ENCODE measurements around the gene ACOD1. TPM values are rescaled to one million over a fixed set of nuclear protein-coding genes. Genes with fewer than 3 reads are reported as not detected.
"Not testable (repeated sequence)": the region's sequence is repeated elsewhere in the genome, so short reads cannot be mapped to it uniquely, and the experiment has no call there.

The ACOD1 gene
- polyA plus RNA-seq (2013, experiment 1 of 2) = not detected
- polyA plus RNA-seq (2013, experiment 2 of 2) = not detected

DNA sequence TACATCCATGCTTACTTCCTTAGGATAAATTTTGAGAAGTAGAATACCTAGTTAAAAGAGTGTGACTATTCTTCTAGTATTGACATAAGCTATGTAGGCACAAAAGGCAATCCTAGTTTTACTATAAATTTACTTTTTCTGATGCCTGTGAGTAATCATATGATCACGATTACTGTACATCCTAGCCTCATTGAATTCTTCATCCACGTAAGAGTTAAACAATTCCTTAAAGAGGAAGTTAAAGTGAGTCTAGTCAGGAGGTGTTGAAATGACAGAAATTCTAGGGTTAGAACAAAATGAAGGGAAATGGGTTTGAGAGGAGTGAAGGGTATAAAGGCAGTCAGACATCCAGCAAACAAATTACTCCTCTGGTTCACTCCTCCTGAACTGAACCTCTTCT is at the start of gene ACOD1:
TSS of gene ACOD1 (plus strand) at position 363 of the 400 bp plus-strand sequence. CDS start 48 bp downstream, outside the sequence.
- Histone ChIP-seq H3K27ac (ENCODE audit: low read depth, low read length, severe bottlenecking) (no peak within 1 kb of the TSS), H3K9me3 (ENCODE audit: control insufficient read depth, low read length) (no peaks in the 10 kb centered on the region), H3K4me3 (ENCODE audit: extremely low read depth, insufficient read depth, low read length, poor library complexity, severe bottlenecking) (no peak within 1 kb of the TSS), H3K36me3 (ENCODE audit: control insufficient read depth, insufficient read depth, low read length) (no peaks in the 10 kb centered on the region), H3K4me1 (ENCODE audit: control insufficient read depth, insufficient read depth, low read length, poor library complexity, severe bottlenecking) (no peaks in the 10 kb centered on the region)
- 100% methylated on average over 1 of the region's 2 CpGs; no CpG with 5 or more reads in 1 of the 2 experiments for WGBS, 2 experiments (ENCODE audit: insufficient coverage in 2 of 2)

DNA sequence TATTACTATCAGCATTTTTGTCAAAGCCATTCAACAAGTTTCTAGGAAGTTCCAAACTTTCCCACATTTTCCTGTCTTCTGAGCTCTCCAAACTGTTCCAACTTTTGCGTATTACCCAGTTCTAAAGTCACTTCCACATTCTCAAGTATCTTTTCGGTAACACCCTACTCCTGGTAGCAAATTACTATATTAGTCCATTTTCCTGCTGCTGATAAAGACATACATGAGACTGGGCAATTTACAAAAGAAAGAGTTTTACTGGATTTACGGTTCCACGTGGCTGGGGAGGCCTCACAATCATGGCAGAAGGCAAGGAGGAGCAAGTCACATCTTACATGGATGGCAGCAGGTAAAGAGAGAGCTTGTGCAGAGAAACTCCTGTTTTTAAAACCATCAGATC is 49.2 kb upstream of the ACOD1 start:
- not testable (repeated sequence) for H3K27ac ChIP-seq (ENCODE audit: low read depth, low read length, severe bottlenecking)

DNA sequence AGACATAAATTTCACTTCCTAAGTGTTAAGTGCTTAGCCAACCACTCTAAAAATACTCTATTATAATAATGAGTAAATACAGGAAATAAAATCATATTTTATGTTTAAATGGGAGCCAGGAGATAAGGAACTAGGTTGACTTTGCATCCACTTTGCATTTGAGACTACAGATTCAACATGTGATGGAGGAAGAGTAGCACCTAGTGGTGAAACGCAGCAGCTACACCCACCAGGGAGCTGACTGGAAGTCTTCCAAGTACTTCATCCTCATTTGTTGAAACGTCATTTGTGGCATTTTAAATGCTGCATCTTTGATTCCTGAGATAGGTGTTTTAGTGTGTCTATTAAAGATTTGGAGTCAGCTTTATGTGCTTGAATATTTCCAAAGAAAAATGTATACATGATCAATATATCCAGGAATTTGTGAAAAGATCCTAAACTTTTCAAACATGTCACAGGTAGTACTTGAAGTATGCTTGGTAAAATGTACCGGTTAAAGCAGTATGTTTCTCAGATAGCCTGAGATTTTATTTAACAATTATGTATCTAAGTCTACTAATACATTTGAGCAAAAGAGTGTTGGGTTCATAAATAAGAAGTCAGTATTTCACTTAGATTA is 44.7 kb upstream of the ACOD1 start:
- H3K4me1 ChIP-seq (ENCODE audit: control insufficient read depth, insufficient read depth, low read length, poor library complexity, severe bottlenecking) = no peaks in the 10 kb centered on the region
- peaks cover 6% of the 10 kb centered on the region for H3K9me3 ChIP-seq (ENCODE audit: control insufficient read depth, low read length)
- 0% methylated on average over 1 of the region's 3 CpGs; no CpG with 5 or more reads in 1 of the 2 experiments for WGBS, 2 experiments (ENCODE audit: insufficient coverage in 2 of 2)
- H3K4me3 ChIP-seq (ENCODE audit: extremely low read depth, insufficient read depth, low read length, poor library complexity, severe bottlenecking) = no peak overlapping the region
- H3K36me3 ChIP-seq (ENCODE audit: control insufficient read depth, insufficient read depth, low read length) = no peaks in the 10 kb centered on the region
- H3K27ac ChIP-seq (ENCODE audit: low read depth, low read length, severe bottlenecking) = no peak overlapping the region

More for the DNA sequence above, 49.2 kb upstream of the ACOD1 start:
- peaks cover 16% of the 10 kb centered on the region for H3K9me3 ChIP-seq (ENCODE audit: control insufficient read depth, low read length)
- H3K4me3 ChIP-seq (ENCODE audit: extremely low read depth, insufficient read depth, low read length, poor library complexity, severe bottlenecking); H3K4me1 ChIP-seq (ENCODE audit: control insufficient read depth, insufficient read depth, low read length, poor library complexity, severe bottlenecking); H3K36me3 ChIP-seq (ENCODE audit: control insufficient read depth, insufficient read depth, low read length): not testable (repeated sequence)
- 78 to 80% methylated on average over 4 of the region's 4 CpGs for WGBS, 2 experiments (ENCODE audit: insufficient coverage in 2 of 2)

DNA sequence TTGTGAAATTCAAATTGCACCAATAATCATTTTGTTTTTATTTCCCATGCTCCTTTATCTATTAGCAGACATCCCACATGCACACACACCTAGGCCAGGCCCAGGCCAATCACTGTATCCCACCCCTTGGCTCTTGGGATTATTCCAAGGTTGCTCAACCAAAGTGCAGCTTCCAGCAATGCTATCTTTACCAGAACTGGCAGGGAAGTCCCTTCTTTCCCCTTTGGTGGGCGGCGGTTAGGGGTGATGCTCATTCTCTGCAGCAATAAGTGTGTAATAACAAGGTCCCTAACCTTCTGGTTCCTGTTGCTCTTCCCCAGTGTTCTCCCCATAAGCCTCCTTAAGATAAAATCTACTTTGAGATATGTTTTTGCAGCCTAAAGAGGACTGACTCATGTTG is 43.8 kb upstream of the ACOD1 start:
- Histone ChIP-seq H3K4me3 (ENCODE audit: extremely low read depth, insufficient read depth, low read length, poor library complexity, severe bottlenecking) (no peak overlapping the region), H3K9me3 (ENCODE audit: control insufficient read depth, low read length) (peaks cover 1% of the 10 kb centered on the region), H3K27ac (ENCODE audit: low read depth, low read length, severe bottlenecking) (no peak overlapping the region), H3K36me3 (ENCODE audit: control insufficient read depth, insufficient read depth, low read length) (no peaks in the 10 kb centered on the region), H3K4me1 (ENCODE audit: control insufficient read depth, insufficient read depth, low read length, poor library complexity, severe bottlenecking) (no peaks in the 10 kb centered on the region)
- WGBS, 2 experiments (ENCODE audit: insufficient coverage in 2 of 2) = no CpG with 5 or more reads among the region's 2 CpGs

DNA sequence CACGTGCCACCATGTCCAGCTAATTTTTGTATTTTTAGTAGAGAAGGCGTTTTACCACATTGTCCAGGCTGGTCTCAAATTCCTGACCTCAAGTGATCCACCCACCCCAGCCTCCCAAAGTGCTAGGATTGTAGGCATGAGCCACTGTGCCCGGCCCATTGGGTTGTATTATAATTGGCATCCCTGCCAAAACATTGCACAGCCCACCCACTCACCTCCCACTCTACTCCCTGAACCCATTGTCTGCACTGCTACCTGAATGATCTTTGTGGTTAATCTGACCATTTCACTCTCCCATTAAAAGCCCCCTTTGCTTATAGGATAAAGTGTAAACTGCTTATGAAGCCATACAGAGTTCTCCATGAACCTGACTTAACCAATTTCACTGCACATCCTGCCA is 35.8 kb upstream of the ACOD1 start:
- 80 to 87% methylated on average over 1 to 3 of the region's 3 CpGs for WGBS, 2 experiments (ENCODE audit: insufficient coverage in 2 of 2)
- no peaks in the 10 kb centered on the region for H3K9me3 ChIP-seq (ENCODE audit: control insufficient read depth, low read length)
- H3K4me3 ChIP-seq (ENCODE audit: extremely low read depth, insufficient read depth, low read length, poor library complexity, severe bottlenecking) = no peak overlapping the region
- no peak overlapping the region for H3K27ac ChIP-seq (ENCODE audit: low read depth, low read length, severe bottlenecking)
- peaks cover 4% of the 10 kb centered on the region for H3K4me1 ChIP-seq (ENCODE audit: control insufficient read depth, insufficient read depth, low read length, poor library complexity, severe bottlenecking)
- H3K36me3 ChIP-seq (ENCODE audit: control insufficient read depth, insufficient read depth, low read length) = no peaks in the 10 kb centered on the region

DNA sequence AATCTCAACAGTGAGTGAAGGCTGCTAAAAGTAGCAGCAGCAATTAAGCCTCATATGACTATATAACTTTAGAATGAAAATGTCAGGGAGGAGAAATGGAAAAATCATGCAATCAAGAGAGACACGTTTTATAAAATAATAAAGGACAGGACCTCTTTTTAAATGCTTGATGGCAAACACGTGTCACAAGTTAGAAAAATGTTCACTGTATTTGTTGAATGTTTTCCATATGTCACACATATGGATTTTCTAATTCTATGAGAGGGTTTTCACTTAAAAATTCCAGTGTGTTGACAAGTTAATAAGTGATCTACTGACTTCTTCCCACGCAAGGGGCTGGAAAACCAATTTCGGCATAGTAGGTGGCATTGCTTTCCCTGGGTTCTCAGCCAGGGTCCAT is 34.4 kb upstream of the ACOD1 start:
- no peak overlapping the region for H3K4me3 ChIP-seq (ENCODE audit: extremely low read depth, insufficient read depth, low read length, poor library complexity, severe bottlenecking)
- peaks cover 13% of the 10 kb centered on the region for H3K4me1 ChIP-seq (ENCODE audit: control insufficient read depth, insufficient read depth, low read length, poor library complexity, severe bottlenecking)
- no peaks in the 10 kb centered on the region for H3K9me3 ChIP-seq (ENCODE audit: control insufficient read depth, low read length)
- WGBS, 2 experiments (ENCODE audit: insufficient coverage in 2 of 2) = 80 to 86% methylated on average over 1 to 2 of the region's 4 CpGs
- no peak overlapping the region for H3K27ac ChIP-seq (ENCODE audit: low read depth, low read length, severe bottlenecking)
- H3K36me3 ChIP-seq (ENCODE audit: control insufficient read depth, insufficient read depth, low read length) = no peaks in the 10 kb centered on the region

DNA sequence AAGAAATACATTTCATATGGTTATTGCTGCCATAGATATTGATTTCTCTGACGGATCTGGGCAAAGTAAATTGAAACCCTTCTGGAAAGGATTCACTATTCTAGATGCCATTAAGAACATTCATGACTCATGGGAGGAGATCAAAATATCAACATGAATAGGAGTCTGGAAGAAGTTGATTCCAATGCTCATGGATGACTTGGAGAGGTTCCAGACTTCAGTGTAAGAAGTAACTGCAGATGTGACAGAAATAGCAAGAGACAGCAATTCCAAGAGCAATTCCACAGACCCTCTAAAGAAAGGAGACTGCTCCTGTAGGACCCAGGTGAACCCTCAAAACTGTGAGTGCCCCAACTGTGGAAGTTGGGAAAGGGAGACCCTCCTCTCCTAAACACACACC is 31.2 kb upstream of the ACOD1 start:
- whole genome bisulfite sequencing, 2 experiments (ENCODE audit: insufficient coverage in 2 of 2) = no CpG with 5 or more reads among the region's 1 CpG

DNA sequence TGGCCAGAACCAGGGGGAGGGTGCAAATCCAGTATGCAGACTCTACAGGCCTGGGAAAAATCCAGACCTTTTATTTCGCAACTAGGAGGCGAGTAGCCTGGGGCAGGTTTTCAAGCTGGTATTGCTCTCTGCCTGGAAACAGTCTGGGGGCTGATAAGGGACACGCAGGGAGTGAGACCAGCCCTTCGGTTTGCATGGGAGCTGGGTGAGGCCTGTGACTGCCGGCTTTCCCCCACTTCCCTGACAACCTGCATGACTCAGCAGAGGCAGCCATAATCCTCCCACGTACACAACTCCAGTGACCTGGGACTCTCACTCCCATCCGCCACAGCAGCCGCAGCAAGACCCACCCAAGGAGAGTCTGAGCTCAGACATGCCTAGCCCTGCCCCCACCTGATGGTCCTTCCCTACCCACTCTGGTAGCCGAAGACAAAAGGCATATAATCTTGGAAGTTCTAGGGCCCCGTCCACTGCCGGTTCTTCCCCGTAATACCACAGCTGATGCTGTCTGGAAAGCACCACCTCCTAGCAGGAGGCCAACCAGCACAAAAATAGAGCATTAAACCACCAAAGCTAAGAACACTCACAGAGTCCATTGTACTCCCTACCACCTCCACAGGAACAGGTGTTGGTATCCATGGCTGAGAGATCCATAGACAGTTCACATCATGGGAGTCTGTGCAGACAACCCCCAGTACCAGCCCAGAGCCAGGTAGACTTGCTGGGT is 30.4 kb upstream of the ACOD1 start:
- H3K4me3 ChIP-seq (ENCODE audit: extremely low read depth, insufficient read depth, low read length, poor library complexity, severe bottlenecking); H3K36me3 ChIP-seq (ENCODE audit: control insufficient read depth, insufficient read depth, low read length); H3K9me3 ChIP-seq (ENCODE audit: control insufficient read depth, low read length): not testable (repeated sequence)
- Histone ChIP-seq H3K27ac (ENCODE audit: low read depth, low read length, severe bottlenecking) (peak overlapping the region; percentile 78), H3K4me1 (ENCODE audit: control insufficient read depth, insufficient read depth, low read length, poor library complexity, severe bottlenecking) (peaks cover 13% of the 10 kb centered on the region)
- WGBS, 2 experiments (ENCODE audit: insufficient coverage in 2 of 2) = 88 to 89% methylated on average over 8 to 10 of the region's 12 CpGs

More for the DNA sequence above, 31.2 kb upstream of the ACOD1 start:
- Histone ChIP-seq H3K4me3 (ENCODE audit: extremely low read depth, insufficient read depth, low read length, poor library complexity, severe bottlenecking) (no peak overlapping the region), H3K9me3 (ENCODE audit: control insufficient read depth, low read length) (no peaks in the 10 kb centered on the region), H3K36me3 (ENCODE audit: control insufficient read depth, insufficient read depth, low read length) (no peaks in the 10 kb centered on the region), H3K4me1 (ENCODE audit: control insufficient read depth, insufficient read depth, low read length, poor library complexity, severe bottlenecking) (peaks cover 13% of the 10 kb centered on the region), H3K27ac (ENCODE audit: low read depth, low read length, severe bottlenecking) (peak overlapping the region; percentile 78)

DNA sequence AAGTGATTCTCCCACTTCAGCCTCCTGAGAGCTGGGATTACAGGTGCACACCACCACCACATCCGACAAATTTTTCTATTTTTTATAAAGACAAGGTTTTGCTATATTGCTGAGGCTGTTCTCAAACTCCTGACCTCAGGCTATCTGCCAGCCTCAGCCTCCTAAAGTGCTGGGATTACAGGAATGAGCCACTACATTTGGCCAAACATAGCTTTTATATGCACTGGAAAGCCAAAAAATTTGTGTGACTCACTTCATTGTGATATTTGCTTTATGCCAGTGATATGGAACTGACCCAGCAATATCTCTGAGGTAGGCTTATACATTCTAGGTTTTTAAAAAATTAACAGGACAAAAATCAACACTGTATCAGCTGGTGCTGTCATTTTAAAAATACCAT is 26.8 kb upstream of the ACOD1 start:
- H3K27ac ChIP-seq (ENCODE audit: low read depth, low read length, severe bottlenecking) = no peak overlapping the region
- no peaks in the 10 kb centered on the region for H3K36me3 ChIP-seq (ENCODE audit: control insufficient read depth, insufficient read depth, low read length)
- no CpG with 5 or more reads among the region's 1 CpG for WGBS, 2 experiments (ENCODE audit: insufficient coverage in 2 of 2)
- H3K4me3 ChIP-seq (ENCODE audit: extremely low read depth, insufficient read depth, low read length, poor library complexity, severe bottlenecking) = no peak overlapping the region
- H3K4me1 ChIP-seq (ENCODE audit: control insufficient read depth, insufficient read depth, low read length, poor library complexity, severe bottlenecking) = peaks cover 13% of the 10 kb centered on the region
- H3K9me3 ChIP-seq (ENCODE audit: control insufficient read depth, low read length) = no peaks in the 10 kb centered on the region

DNA sequence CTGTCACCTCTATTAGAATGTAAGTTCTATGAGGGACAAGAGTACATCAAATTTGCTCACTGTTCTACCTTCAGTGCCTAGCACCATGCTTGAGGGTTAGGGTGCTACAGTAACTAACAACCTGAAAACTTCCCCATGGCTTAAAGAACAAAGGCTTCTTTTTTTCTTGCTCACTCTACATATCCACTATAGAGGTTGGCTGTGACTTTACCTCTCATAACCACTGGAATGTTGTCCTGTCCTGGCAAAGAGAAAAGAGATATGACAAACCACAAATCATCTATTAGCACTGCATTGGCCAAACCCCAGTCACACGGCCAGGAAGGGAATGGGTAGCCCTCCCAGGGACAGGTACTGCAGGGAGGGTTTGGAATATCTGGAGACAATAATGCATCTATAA is 23.2 kb upstream of the ACOD1 start:
- Histone ChIP-seq H3K27ac (ENCODE audit: low read depth, low read length, severe bottlenecking) (no peak overlapping the region), H3K9me3 (ENCODE audit: control insufficient read depth, low read length) (no peaks in the 10 kb centered on the region), H3K4me1 (ENCODE audit: control insufficient read depth, insufficient read depth, low read length, poor library complexity, severe bottlenecking) (no peaks in the 10 kb centered on the region), H3K4me3 (ENCODE audit: extremely low read depth, insufficient read depth, low read length, poor library complexity, severe bottlenecking) (no peak overlapping the region), H3K36me3 (ENCODE audit: control insufficient read depth, insufficient read depth, low read length) (no peaks in the 10 kb centered on the region)
- no CpG with 5 or more reads among the region's 1 CpG for WGBS, 2 experiments (ENCODE audit: insufficient coverage in 2 of 2)

DNA sequence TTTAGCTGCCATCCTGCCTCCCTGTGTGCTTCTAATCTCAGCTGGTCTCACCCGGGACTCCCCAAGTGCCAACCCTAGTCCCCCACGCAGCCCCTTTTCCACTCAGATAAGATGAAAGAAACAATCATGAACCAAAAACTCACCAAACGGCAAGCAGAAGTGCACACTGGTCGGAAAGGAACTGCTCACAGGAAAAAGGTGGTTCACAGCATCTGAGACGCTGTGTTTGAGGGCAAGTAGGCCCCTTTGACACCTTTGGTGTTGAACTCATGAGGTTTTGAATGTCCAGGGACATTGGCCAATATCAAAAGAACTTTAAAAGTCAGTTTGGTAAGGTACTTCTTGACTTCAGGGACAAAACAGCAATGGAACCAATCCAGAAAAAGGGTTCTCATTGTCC is 20.4 kb upstream of the ACOD1 start:
- no peaks in the 10 kb centered on the region for H3K36me3 ChIP-seq (ENCODE audit: control insufficient read depth, insufficient read depth, low read length)
- no peak overlapping the region for H3K27ac ChIP-seq (ENCODE audit: low read depth, low read length, severe bottlenecking)
- H3K4me3 ChIP-seq (ENCODE audit: extremely low read depth, insufficient read depth, low read length, poor library complexity, severe bottlenecking) = no peak overlapping the region
- 90 to 97% methylated on average over 2 to 3 of the region's 5 CpGs for WGBS, 2 experiments (ENCODE audit: insufficient coverage in 2 of 2)
- no peaks in the 10 kb centered on the region for H3K9me3 ChIP-seq (ENCODE audit: control insufficient read depth, low read length)
- H3K4me1 ChIP-seq (ENCODE audit: control insufficient read depth, insufficient read depth, low read length, poor library complexity, severe bottlenecking) = no peaks in the 10 kb centered on the region
